H1 (cell line): ENCODE measurements around the gene HLA-DPB1. TPM values are rescaled to one million over a fixed set of nuclear protein-coding genes. Genes with fewer than 3 reads are reported as not detected.

Source experiments
- CHD7 ChIP-seq: fragments of 300-600 bp; sonication (generic); IDR thresholded peaks from 2 replicates; pipeline ENCODE4 v1.7.1; 2012; ENCODE audit warnings: low read length, moderate library complexity, mild to moderate bottlenecking, inconsistent platforms; ENCODE audit not compliant: insufficient replicate concordance
- CREB1 ChIP-seq: IDR thresholded peaks from 2 replicates; pipeline ENCODE4 v1.6.1; 2012; ENCODE audit warnings: inconsistent platforms
- CTBP2 ChIP-seq: IDR thresholded peaks from 2 replicates; pipeline ENCODE4 v1.7.0; 2011; ENCODE audit warnings: borderline replicate concordance, mild to moderate bottlenecking, moderate library complexity, mixed read lengths, low read length; ENCODE audit not compliant: insufficient read depth, insufficient read length
- HDAC6 ChIP-seq: IDR thresholded peaks from one replicate; pipeline ENCODE4 v1.7.1; 2012; ENCODE audit warnings: low read depth, mild to moderate bottlenecking, inconsistent platforms, low read length, moderate library complexity
- RFX5 ChIP-seq: IDR thresholded peaks from 2 replicates; pipeline ENCODE4 v1.6.1; 2011; ENCODE audit warnings: low read depth, low read length, improper control_type of control experiment, borderline replicate concordance
- polyA plus RNA-seq, 7 experiments: library from polyadenylated mRNA; depleted of rRNA in 3 of 7; stranded (reverse) in 5 of 7; unstranded in 2 of 7; fragments of >200 nt in 5 of 7; fragments of 200-250 nt in 2 of 7; gene quantifications; 1 replicate in 5 of 7; 2 replicates in 1 of 7; 4 replicates in 1 of 7; pipeline versions ENCODE4 v1.2.1 to v1.2.3, GENCODE V29; 2011 to 2013; ENCODE audit warnings: missing spikeins in 2 of 7, mixed read lengths in 2 of 7
- total RNA-seq: library from RNA; stranded (reverse); fragmentation: NEBNext Ultra II Directional; extraction: Animal tissue kit (Norgen Biotek cat#: 25700); gene quantifications from 2 replicates; pipeline ENCODE4 v1.2.1, GENCODE V29; 2021

Gene HLA-DPB1
- total and polyA plus RNA-seq, 2 of the 8 experiments (the other 6 are each of a cell fraction or from before 2014, with no cell fraction given), result 32.3 to 58.8 TPM

- no peak for TF ChIP-seq CHD7
- TF ChIP-seq HDAC6, result no peak
- peak; percentile 93 for TF ChIP-seq RFX5
- TF ChIP-seq CREB1, result peak; percentile 67
- TF ChIP-seq CTBP2, result no peak
Observed at GRCh38 chr6:33029328-33030184, 46.2 kb upstream of the HLA-DPB1 start (continued).
